Transverse colon (tissue), 4 donors: ENCODE data around the gene ANGPTL4. TPM values are rescaled to one million over a fixed set of nuclear protein-coding genes. Genes with fewer than 3 reads are reported as not detected.

ENCODE experiments used
- DNase-seq: peaks from one replicate; pipeline ENCODE4 v3.0.0-alpha.2; 2019
- H3K27ac ChIP-seq, 4 donors: fragments of 200-600 bp; sonication (generic); 2 replicates each; pipeline ENCODE4 v1.5.1; 2016 to 2018; ENCODE audit warnings: inconsistent platforms in 4 of 4
- H3K27me3 ChIP-seq: fragments of 200-600 bp; sonication (generic); 2 replicates; pipeline ENCODE4 v1.5.1; 2017; ENCODE audit warnings: inconsistent platforms
- H3K36me3 ChIP-seq, 4 donors: fragments of 200-600 bp; sonication (generic); 2 replicates each; pipeline ENCODE4 v1.5.1; 2017 to 2019; ENCODE audit warnings: inconsistent platforms in 4 of 4
- H3K4me1 ChIP-seq, 4 donors: fragments of 200-600 bp; sonication (generic); 2 replicates each; pipeline ENCODE4 v1.5.1; 2017 to 2020; ENCODE audit warnings: inconsistent platforms in 4 of 4
- H3K4me3 ChIP-seq, 4 donors: fragments of 200-600 bp; sonication (generic); 1 replicate in 1 of 4; 2 replicates in 3 of 4; pipeline versions ENCODE4 v1.5.1 to v1.6.1; 2017 to 2019; ENCODE audit warnings: inconsistent platforms in 4 of 4
- H3K9me3 ChIP-seq, 2 donors: fragments of 200-600 bp; sonication (generic); 2 replicates each; pipeline ENCODE4 v1.5.1; 2017 to 2019; ENCODE audit warnings: inconsistent platforms in 2 of 2
- CTCF ChIP-seq, 5 experiments: fragments of 200-600 bp in 3 of 5; fragments of 450-650 bp in 2 of 5; sonication (generic) in 3 of 5; IDR thresholded peaks; 1 replicate in 2 of 5; 2 replicates in 3 of 5; pipeline ENCODE4 v1.5.1; 2016 to 2017; ENCODE audit warnings: antibody characterized with exemption in 5 of 5, inconsistent platforms in 3 of 5, mild to moderate bottlenecking in 2 of 5, moderate library complexity in 1 of 5
- EP300 ChIP-seq: sonication (generic); formaldehyde crosslinking; IDR thresholded peaks from one replicate; pipeline ENCODE4 v1.6.1; 2017; ENCODE audit warnings: antibody characterized with exemption, low read depth
- POLR2A ChIP-seq: fragments of 450-650 bp; IDR thresholded peaks from one replicate; pipeline ENCODE4 v1.6.1; 2016; ENCODE audit warnings: antibody characterized with exemption, mild to moderate bottlenecking, moderate library complexity
- POLR2AphosphoS5 ChIP-seq, 3 donors: sonication (generic); formaldehyde crosslinking; IDR thresholded peaks; one replicate each; pipeline ENCODE4 v1.6.1; 2016; ENCODE audit warnings: antibody characterized with exemption in 3 of 3
- WGBS, 2 donors: methylation state at CpG; one replicate each; pipeline ENCODE4 v1.1.5; 2018; ENCODE audit warnings: low coverage in 1 of 2; 5-methylcytosine and 5-hydroxymethylcytosine counted together
- in situ Hi-C, 4 donors: fragments of 200-750 bp; cut with MboI; loops; one replicate each; pipeline versions ENCODE4 v1.15.0 to v1.15.1; 2017; ENCODE audit warnings: low sequenced_read_pairs in 3 of 4, low pct_ligation_motif_present in 1 of 4, low pct_unique_long_range_greater_than_20kb in 1 of 4
- intact Hi-C: fragments of 100-400 bp; cut with DNase I; formaldehyde crosslinking; loops from one replicate; pipeline ENCODE4 v1.15.1; 2023; ENCODE audit warnings: low total_unique reads
- total RNA-seq, 4 donors: library from RNA; depleted of rRNA; stranded (reverse); fragments of >200 nt; gene quantifications; one replicate each; pipeline ENCODE4 v1.1.0, GENCODE V29; 2016

The ANGPTL4 gene
- total RNA-seq, 4 donors from 2014 or later = 2.3 to 123 (median 10.3) TPM

GRCh38 chr19:8329996-8330395 is 34.0 kb upstream of the ANGPTL4 start:
- in situ Hi-C loops = no loop called here
- TF ChIP-seq POLR2A = no peak
- no peak for TF ChIP-seq CTCF (IDR thresholded peaks at IDR 0.05)
- TF ChIP-seq POLR2AphosphoS5 (IDR thresholded peaks at IDR 0.05) = no peak
- no peak for TF ChIP-seq EP300
- H3K36me3 ChIP-seq = no peaks in the 10 kb centered on the region
- peaks cover 47% of the 10 kb centered on the region for H3K27me3 ChIP-seq
- H3K27ac ChIP-seq = no peak overlapping the region
- H3K4me1 ChIP-seq = peaks cover 4 to 19% (median 14%) of the 10 kb centered on the region in 4 donors
- no peak overlapping the region for H3K4me3 ChIP-seq
- WGBS, 2 donors = 65 to 73% methylated on average over 2 to 3 of the region's 3 CpGs
- no peaks in the 10 kb centered on the region for H3K9me3 ChIP-seq
- intact Hi-C loops = no loop called here
- DNase-seq = no peak

GRCh38 chr19:8331263-8331845 is 32.6 kb upstream of the ANGPTL4 start:
- H3K4me1 ChIP-seq = peaks cover 4 to 25% (median 17%) of the 10 kb centered on the region in 4 donors
- intact Hi-C loops = no loop called here
- no peak for TF ChIP-seq EP300
- TF ChIP-seq POLR2AphosphoS5 (IDR thresholded peaks at IDR 0.05) = no peak
- no peak for TF ChIP-seq POLR2A
- no peak for TF ChIP-seq CTCF (IDR thresholded peaks at IDR 0.05)
- H3K4me3 ChIP-seq = no peak overlapping the region
- H3K36me3 ChIP-seq = no peaks in the 10 kb centered on the region
- H3K27me3 ChIP-seq = peaks cover 61% of the 10 kb centered on the region
- in situ Hi-C loops = no loop called here
- no peak for DNase-seq
- no peak overlapping the region for H3K27ac ChIP-seq
- WGBS, 2 donors = 71% methylated on average over 4 to 8 of the region's 8 CpGs
- H3K9me3 ChIP-seq = no peaks in the 10 kb centered on the region

GRCh38 chr19:8332976-8333766 is 30.8 kb upstream of the ANGPTL4 start:
- H3K4me3 ChIP-seq = no peak overlapping the region
- DNase-seq = no peak
- TF ChIP-seq CTCF (IDR thresholded peaks at IDR 0.05) = no peak
- H3K4me1 ChIP-seq = peaks cover 4 to 25% (median 17%) of the 10 kb centered on the region in 4 donors
- in situ Hi-C loops = no loop called here
- H3K27me3 ChIP-seq = peaks cover 71% of the 10 kb centered on the region
- 4 to 28% methylated on average over 11 to 28 of the region's 52 CpGs for WGBS, 2 donors
- H3K27ac ChIP-seq = no peak overlapping the region
- intact Hi-C loops = no loop called here
- H3K9me3 ChIP-seq = no peaks in the 10 kb centered on the region
- H3K36me3 ChIP-seq = no peaks in the 10 kb centered on the region

- Histone ChIP-seq H3K27me3 (peaks cover 72% of the 10 kb centered on the region), H3K9me3 (no peaks in the 10 kb centered on the region), H3K4me3 (no peak overlapping the region), H3K36me3 (no peaks in the 10 kb centered on the region), H3K4me1 (peaks cover 4 to 25% (median 17%) of the 10 kb centered on the region in 4 donors), H3K27ac (no peak overlapping the region)
- intact Hi-C loops = no loop called here
- DNase-seq = no peak
- in situ Hi-C loops = no loop called here
- WGBS, 2 donors = 35% methylated on average over 11 of the region's 48 CpGs; no CpG with 5 or more reads in 1 of the 2 donors
- TF ChIP-seq POLR2AphosphoS5 (IDR thresholded peaks at IDR 0.05) (no peak), POLR2A (no peak), CTCF (IDR thresholded peaks at IDR 0.05) (no peak), EP300 (no peak)
Measured at GRCh38 chr19:8333767-8334457, 30.0 kb upstream of the ANGPTL4 start.
